Mucosa of stomach (tissue), 1 donor: Measurements from ENCODE around the gene HES3.

Experiments used
- H3K27me3 ChIP-seq: one replicate; pipeline ENCODE4 v1.7.0; 2013; ENCODE audit warnings: mild to moderate bottlenecking, low read length; ENCODE audit not compliant: control insufficient read depth, insufficient read depth
- H3K36me3 ChIP-seq: one replicate; pipeline ENCODE4 v1.7.0; 2013; ENCODE audit warnings: low read length; ENCODE audit not compliant: control insufficient read depth, insufficient read depth
- H3K4me1 ChIP-seq: one replicate; pipeline ENCODE4 v1.7.0; 2013; ENCODE audit warnings: mild to moderate bottlenecking, low read length; ENCODE audit not compliant: control insufficient read depth, insufficient read depth
- H3K4me3 ChIP-seq: one replicate; pipeline ENCODE4 v1.7.0; 2013; ENCODE audit warnings: low read length
- H3K9ac ChIP-seq: one replicate; pipeline ENCODE4 v1.7.0; 2013; ENCODE audit warnings: mild to moderate bottlenecking, low read length, moderate library complexity
- H3K9me3 ChIP-seq: one replicate; pipeline ENCODE4 v1.7.0; 2013; ENCODE audit warnings: mild to moderate bottlenecking, low read length, moderate library complexity; ENCODE audit not compliant: control insufficient read depth
- donor health status: Pancreatic carcinoma.

The HES3 gene

GRCh38 chr1:6243053-6243834 lies 735 bp upstream of the HES3 start:
- peaks cover 81% of the 10 kb centered on the region for H3K27me3 ChIP-seq
- H3K4me1 ChIP-seq: peaks cover 17% of the 10 kb centered on the region
- no peaks in the 10 kb centered on the region for H3K36me3 ChIP-seq
- no peak overlapping the region for H3K9ac ChIP-seq
- no peak overlapping the region for H3K4me3 ChIP-seq
- no peaks in the 10 kb centered on the region for H3K9me3 ChIP-seq

GRCh38 chr1:6244401-6245049 lies 546 bp downstream of the HES3 start:
- Histone ChIP-seq H3K4me1 (peaks cover 22% of the 10 kb centered on the region), H3K27me3 (peaks cover 81% of the 10 kb centered on the region)

GRCh38 chr1:6245086-6245868 lies 1.3 kb downstream of the HES3 start:
- Histone ChIP-seq H3K4me1 (peaks cover 27% of the 10 kb centered on the region), H3K27me3 (peaks cover 83% of the 10 kb centered on the region)

More at GRCh38 chr1:6244401-6245049, 546 bp downstream of the HES3 start:
- H3K9ac ChIP-seq: no peak overlapping the region
- H3K9me3 ChIP-seq: no peaks in the 10 kb centered on the region
- H3K4me3 ChIP-seq: no peak overlapping the region
- no peaks in the 10 kb centered on the region for H3K36me3 ChIP-seq

GRCh38 chr1:6245869-6246496 lies 2.0 kb downstream of the HES3 start:
- H3K27me3 ChIP-seq: peaks cover 82% of the 10 kb centered on the region

More at GRCh38 chr1:6245086-6245868, 1.3 kb downstream of the HES3 start:
- Histone ChIP-seq H3K4me3 (no peak overlapping the region), H3K9ac (no peak overlapping the region), H3K36me3 (no peaks in the 10 kb centered on the region), H3K9me3 (no peaks in the 10 kb centered on the region)

GRCh38 chr1:6246497-6247467 lies 2.8 kb downstream of the HES3 start:
- H3K27me3 ChIP-seq: peaks cover 81% of the 10 kb centered on the region
- no peaks in the 10 kb centered on the region for H3K9me3 ChIP-seq
- H3K9ac ChIP-seq: no peak overlapping the region
- H3K36me3 ChIP-seq: no peaks in the 10 kb centered on the region
- peaks cover 27% of the 10 kb centered on the region for H3K4me1 ChIP-seq
- H3K4me3 ChIP-seq: no peak overlapping the region

More at GRCh38 chr1:6245869-6246496, 2.0 kb downstream of the HES3 start:
- H3K9ac ChIP-seq: no peak overlapping the region
- no peaks in the 10 kb centered on the region for H3K36me3 ChIP-seq
- no peak overlapping the region for H3K4me3 ChIP-seq
- no peaks in the 10 kb centered on the region for H3K9me3 ChIP-seq
- H3K4me1 ChIP-seq: peaks cover 27% of the 10 kb centered on the region

- H3K9me3 ChIP-seq: no peaks in the 10 kb centered on the region
- no peak overlapping the region for H3K9ac ChIP-seq
- no peak overlapping the region for H3K4me3 ChIP-seq
- peaks cover 27% of the 10 kb centered on the region for H3K4me1 ChIP-seq
- peaks cover 76% of the 10 kb centered on the region for H3K27me3 ChIP-seq
- no peaks in the 10 kb centered on the region for H3K36me3 ChIP-seq
These were observed 3.7 kb downstream of the HES3 start for GRCh38 chr1:6247651-6248050.

- peaks cover 70% of the 10 kb centered on the region for H3K27me3 ChIP-seq
These were observed 4.3 kb downstream of the HES3 start for GRCh38 chr1:6248161-6248776.

GRCh38 chr1:6248932-6249738 lies 5.2 kb downstream of the HES3 start:
- H3K9ac ChIP-seq: no peak overlapping the region
- H3K4me3 ChIP-seq: no peak overlapping the region
- H3K9me3 ChIP-seq: no peaks in the 10 kb centered on the region
- H3K36me3 ChIP-seq: no peaks in the 10 kb centered on the region
- peaks cover 27% of the 10 kb centered on the region for H3K4me1 ChIP-seq
- peaks cover 62% of the 10 kb centered on the region for H3K27me3 ChIP-seq

More at GRCh38 chr1:6248161-6248776, 4.3 kb downstream of the HES3 start:
- H3K4me1 ChIP-seq: peaks cover 27% of the 10 kb centered on the region
- no peaks in the 10 kb centered on the region for H3K9me3 ChIP-seq
- H3K9ac ChIP-seq: no peak overlapping the region
- no peak overlapping the region for H3K4me3 ChIP-seq
- H3K36me3 ChIP-seq: no peaks in the 10 kb centered on the region

- Histone ChIP-seq H3K9ac (no peak overlapping the region), H3K9me3 (no peaks in the 10 kb centered on the region), H3K4me3 (no peak overlapping the region), H3K27me3 (peaks cover 55% of the 10 kb centered on the region), H3K4me1 (peaks cover 27% of the 10 kb centered on the region), H3K36me3 (no peaks in the 10 kb centered on the region)
These were observed 6.0 kb downstream of the HES3 start for GRCh38 chr1:6249739-6250689.
